ENCODE results near the gene LCK. TPM values are rescaled to one million over a fixed set of nuclear protein-coding genes. Genes with fewer than 3 reads are reported as not detected.

The LCK gene
- total and polyA plus RNA-seq, 2 of the 8 experiments (the other 6 are each of a cell fraction or from before 2014, with no cell fraction given): 75.3 to 122 TPM

DNA sequence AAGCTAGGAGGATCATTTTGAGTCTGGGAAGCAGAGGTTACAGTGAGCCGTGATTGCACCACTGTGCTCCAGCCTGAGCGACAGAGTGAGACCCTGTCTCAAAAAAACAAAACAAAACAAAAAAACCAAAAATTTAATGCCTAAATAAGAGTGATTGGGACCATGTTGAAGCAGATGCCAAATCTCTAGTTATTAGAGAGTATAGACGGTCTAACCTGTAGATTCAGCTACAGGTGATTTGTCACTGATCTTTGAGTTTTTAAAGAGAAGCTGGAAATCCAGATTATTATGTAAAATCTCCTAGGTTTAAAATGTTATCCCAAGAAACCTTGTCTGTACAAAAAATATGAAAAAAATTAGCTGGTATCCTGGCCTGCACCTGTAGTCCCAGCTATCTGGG is 52.3 kb downstream of the LCK start (continued):
- TF ChIP-seq HDAC2 (IDR thresholded peaks at IDR 0.05; ENCODE audit: borderline replicate concordance in 1 of 2, low read depth in 2 of 2, low read length in 2 of 2) (no peak), KDM1A (IDR thresholded peaks at IDR 0.05; ENCODE audit: borderline replicate concordance, low read length) (no peak), KDM5A (IDR thresholded peaks at IDR 0.05; ENCODE audit: low read length) (no peak), SAP30 (IDR thresholded peaks at IDR 0.05; ENCODE audit: insufficient read depth, insufficient replicate concordance, low read length) (no peak)
- TF ChIP-seq, protein P1, sequence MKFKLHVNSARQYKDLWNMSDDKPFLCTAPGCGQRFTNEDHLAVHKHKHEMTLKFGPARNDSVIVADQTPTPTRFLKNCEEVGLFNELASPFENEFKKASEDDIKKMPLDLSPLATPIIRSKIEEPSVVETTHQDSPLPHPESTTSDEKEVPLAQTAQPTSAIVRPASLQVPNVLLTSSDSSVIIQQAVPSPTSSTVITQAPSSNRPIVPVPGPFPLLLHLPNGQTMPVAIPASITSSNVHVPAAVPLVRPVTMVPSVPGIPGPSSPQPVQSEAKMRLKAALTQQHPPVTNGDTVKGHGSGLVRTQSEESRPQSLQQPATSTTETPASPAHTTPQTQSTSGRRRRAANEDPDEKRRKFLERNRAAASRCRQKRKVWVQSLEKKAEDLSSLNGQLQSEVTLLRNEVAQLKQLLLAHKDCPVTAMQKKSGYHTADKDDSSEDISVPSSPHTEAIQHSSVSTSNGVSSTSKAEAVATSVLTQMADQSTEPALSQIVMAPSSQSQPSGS (IDR thresholded peaks at IDR 0.05; ENCODE audit: low read length): no peak
- TF ChIP-seq, protein P2, sequence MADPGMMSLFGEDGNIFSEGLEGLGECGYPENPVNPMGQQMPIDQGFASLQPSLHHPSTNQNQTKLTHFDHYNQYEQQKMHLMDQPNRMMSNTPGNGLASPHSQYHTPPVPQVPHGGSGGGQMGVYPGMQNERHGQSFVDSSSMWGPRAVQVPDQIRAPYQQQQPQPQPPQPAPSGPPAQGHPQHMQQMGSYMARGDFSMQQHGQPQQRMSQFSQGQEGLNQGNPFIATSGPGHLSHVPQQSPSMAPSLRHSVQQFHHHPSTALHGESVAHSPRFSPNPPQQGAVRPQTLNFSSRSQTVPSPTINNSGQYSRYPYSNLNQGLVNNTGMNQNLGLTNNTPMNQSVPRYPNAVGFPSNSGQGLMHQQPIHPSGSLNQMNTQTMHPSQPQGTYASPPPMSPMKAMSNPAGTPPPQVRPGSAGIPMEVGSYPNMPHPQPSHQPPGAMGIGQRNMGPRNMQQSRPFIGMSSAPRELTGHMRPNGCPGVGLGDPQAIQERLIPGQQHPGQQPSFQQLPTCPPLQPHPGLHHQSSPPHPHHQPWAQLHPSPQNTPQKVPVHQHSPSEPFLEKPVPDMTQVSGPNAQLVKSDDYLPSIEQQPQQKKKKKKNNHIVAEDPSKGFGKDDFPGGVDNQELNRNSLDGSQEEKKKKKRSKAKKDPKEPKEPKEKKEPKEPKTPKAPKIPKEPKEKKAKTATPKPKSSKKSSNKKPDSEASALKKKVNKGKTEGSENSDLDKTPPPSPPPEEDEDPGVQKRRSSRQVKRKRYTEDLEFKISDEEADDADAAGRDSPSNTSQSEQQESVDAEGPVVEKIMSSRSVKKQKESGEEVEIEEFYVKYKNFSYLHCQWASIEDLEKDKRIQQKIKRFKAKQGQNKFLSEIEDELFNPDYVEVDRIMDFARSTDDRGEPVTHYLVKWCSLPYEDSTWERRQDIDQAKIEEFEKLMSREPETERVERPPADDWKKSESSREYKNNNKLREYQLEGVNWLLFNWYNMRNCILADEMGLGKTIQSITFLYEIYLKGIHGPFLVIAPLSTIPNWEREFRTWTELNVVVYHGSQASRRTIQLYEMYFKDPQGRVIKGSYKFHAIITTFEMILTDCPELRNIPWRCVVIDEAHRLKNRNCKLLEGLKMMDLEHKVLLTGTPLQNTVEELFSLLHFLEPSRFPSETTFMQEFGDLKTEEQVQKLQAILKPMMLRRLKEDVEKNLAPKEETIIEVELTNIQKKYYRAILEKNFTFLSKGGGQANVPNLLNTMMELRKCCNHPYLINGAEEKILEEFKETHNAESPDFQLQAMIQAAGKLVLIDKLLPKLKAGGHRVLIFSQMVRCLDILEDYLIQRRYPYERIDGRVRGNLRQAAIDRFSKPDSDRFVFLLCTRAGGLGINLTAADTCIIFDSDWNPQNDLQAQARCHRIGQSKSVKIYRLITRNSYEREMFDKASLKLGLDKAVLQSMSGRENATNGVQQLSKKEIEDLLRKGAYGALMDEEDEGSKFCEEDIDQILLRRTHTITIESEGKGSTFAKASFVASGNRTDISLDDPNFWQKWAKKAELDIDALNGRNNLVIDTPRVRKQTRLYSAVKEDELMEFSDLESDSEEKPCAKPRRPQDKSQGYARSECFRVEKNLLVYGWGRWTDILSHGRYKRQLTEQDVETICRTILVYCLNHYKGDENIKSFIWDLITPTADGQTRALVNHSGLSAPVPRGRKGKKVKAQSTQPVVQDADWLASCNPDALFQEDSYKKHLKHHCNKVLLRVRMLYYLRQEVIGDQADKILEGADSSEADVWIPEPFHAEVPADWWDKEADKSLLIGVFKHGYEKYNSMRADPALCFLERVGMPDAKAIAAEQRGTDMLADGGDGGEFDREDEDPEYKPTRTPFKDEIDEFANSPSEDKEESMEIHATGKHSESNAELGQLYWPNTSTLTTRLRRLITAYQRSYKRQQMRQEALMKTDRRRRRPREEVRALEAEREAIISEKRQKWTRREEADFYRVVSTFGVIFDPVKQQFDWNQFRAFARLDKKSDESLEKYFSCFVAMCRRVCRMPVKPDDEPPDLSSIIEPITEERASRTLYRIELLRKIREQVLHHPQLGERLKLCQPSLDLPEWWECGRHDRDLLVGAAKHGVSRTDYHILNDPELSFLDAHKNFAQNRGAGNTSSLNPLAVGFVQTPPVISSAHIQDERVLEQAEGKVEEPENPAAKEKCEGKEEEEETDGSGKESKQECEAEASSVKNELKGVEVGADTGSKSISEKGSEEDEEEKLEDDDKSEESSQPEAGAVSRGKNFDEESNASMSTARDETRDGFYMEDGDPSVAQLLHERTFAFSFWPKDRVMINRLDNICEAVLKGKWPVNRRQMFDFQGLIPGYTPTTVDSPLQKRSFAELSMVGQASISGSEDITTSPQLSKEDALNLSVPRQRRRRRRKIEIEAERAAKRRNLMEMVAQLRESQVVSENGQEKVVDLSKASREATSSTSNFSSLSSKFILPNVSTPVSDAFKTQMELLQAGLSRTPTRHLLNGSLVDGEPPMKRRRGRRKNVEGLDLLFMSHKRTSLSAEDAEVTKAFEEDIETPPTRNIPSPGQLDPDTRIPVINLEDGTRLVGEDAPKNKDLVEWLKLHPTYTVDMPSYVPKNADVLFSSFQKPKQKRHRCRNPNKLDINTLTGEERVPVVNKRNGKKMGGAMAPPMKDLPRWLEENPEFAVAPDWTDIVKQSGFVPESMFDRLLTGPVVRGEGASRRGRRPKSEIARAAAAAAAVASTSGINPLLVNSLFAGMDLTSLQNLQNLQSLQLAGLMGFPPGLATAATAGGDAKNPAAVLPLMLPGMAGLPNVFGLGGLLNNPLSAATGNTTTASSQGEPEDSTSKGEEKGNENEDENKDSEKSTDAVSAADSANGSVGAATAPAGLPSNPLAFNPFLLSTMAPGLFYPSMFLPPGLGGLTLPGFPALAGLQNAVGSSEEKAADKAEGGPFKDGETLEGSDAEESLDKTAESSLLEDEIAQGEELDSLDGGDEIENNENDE (IDR thresholded peaks at IDR 0.05; ENCODE audit: insufficient replicate concordance, low read length): no peak
